ENCODE data around the gene ARPC2.

ARPC2 gene

DNA sequence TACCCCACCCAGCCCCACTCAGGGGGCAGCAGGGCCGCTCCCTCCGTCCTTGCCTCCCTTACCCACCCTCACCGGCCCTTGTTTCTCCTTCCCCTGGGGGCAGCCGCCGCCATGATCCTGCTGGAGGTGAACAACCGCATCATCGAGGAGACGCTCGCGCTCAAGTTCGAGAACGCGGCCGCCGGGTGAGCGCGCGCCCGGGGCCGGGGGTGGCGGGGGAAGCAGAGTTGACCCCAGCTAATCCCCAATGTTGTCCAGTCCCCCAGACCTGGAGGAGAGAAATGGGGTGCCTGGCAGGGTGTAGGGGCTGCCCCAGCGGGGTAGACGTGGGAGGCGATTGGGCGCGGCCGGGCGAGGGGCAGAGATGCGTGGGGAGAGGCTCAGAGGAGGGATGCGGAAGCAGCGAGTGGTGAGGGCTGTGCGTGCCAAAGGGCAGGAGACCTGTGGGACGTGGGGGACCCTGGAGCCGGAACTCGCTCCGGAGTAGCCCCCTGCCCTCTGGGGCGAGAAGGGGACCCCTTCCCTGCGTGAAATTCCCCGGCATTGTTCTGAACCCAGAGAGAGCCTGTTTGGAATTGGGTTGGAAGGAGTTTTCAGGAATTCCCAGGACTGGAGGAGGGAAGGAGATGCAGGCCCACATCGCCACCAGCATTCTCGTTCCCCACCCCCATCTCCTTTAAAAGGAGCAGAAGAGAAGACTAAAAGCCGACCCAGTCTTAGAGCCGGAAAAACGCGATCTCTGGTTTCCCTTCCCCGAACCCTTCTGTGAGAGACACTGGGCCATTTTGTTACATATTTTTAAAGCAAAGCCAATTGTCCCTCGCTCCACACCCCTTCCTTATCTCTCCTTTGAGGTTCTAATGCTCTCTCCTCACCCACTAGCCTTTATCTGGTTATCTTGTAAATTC, 625 bp downstream of the ARPC2 start:
- peak; percentile 50 for DNase-seq

DNA sequence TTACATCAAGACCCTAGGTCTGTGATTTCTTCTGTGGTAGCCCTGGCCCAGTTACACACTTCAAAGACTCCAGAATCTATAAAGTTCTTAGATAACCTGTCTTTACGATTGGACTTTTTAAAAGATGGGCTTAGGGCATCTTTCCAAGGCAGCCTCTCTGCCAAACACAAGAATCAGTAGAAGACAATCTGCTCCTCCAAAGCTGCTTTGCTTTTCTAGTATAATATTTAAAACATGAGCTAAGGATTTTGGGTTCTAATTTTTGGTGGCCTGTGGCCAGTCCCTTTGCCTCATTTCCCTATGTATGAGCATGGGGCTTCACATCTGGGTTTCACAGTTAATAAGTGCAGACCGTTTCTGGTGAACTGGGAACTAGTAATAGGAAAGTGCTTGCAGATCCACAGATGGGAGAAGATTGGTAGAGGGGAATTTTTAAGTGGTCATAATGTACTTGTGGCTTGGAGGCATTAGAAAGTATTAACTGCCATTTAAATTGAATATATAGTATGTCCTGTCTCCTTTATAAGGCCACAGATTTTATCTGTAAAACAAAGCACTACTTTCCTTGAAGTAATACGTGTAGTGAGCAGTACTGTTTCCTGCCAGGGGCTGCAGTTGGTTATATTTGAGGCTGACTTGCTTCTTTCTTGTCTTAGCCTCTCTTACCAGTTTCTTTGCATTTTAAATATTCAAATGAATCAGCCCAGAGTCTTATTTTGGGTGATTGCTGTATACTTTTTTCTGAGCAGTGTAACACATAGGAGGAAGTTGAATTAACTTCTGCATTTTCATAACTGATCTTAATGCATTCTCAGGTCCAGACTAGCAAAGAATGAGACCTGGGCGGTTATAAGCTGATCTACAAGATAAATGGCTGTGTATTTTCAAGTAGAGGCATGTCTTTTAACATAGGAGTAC, 1.5 kb downstream of the ARPC2 start:
- DNase-seq = no peak

DNA sequence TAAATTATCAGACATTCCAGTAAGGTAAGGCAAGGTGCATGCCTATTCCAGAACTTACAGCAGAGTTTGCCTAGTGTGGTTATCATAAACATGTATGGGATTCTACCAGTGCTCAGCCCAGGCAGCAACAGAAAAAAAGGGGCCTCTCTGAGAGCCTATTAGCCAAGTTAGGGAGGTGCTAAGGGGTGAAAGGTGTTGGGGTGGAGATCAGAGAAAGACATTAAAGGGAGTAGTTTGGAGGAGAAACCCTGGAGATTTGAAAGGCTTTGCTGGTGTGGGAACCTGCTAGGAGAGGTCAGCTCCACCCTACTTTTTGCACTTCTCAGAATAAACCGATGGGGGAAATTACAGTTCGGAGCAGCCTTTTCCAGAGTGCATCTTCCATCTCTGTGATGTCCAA, 2.9 kb downstream of the ARPC2 start:
- DNase-seq = no peak

- DNase-seq = no peak
Observed at GRCh38 chr2:218221000-218221399, 4.0 kb downstream of the ARPC2 start.

DNA sequence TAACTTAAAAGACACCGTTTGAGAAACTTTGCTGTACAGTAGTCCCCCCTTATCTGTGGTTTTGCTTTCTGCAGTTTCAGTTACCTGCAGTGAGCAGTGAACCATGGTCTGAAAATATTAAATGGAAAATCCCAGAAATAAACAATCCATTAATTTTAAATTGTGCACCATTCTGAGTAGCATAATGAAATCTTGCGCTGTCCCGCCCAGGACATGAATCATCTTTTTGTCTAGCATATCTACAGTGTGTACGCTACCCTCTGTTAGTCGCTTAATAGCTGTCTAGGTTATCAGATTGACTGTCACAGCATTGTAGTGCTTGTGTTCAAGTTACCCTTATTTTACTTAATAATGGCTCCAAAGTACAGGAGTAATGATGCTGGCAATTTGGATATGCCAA, 6.1 kb downstream of the ARPC2 start:
- DNase-seq = no peak

DNA sequence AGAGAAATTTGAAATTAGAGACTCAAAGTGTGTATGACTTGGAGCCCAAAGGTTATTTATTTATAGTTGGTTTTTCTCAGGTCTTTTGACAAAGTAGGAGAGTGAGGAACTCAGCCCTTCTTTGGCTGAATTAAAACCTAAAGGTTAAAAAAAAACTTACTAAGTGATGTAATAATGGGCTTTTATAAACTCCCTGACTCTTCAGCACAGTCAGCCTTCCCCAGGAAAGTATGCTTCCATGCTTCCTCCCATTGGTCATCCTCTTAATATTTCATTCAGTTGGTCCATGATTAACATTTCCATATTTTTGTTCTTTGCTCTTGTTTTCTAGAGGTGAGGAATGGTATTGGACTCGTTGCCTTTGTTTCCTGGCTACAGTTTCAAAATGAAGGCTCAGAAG, 7.2 kb downstream of the ARPC2 start:
- no peak for DNase-seq

DNA sequence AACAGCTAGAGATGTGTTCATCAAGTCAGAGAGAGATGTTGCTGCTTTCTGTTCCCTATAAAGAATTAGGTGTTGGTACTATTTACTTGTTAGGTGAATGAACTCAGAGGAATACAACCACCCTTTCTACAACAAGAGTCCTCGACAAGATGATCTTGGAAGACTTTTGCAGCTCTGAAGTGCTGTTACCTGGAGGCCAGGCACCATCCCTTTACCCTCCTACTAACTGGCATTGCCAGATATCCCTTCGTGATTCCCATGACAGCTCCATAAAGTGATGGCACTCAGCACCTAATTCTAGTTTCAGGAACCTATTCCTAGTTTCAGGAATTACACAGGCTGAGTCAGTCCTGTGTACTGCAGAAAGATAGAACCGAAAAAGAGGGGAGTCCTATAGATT, 9.9 kb downstream of the ARPC2 start:
- no peak for DNase-seq

- no peak for DNase-seq
Observed at GRCh38 chr2:218228366-218229090, 11.5 kb downstream of the ARPC2 start.

DNA sequence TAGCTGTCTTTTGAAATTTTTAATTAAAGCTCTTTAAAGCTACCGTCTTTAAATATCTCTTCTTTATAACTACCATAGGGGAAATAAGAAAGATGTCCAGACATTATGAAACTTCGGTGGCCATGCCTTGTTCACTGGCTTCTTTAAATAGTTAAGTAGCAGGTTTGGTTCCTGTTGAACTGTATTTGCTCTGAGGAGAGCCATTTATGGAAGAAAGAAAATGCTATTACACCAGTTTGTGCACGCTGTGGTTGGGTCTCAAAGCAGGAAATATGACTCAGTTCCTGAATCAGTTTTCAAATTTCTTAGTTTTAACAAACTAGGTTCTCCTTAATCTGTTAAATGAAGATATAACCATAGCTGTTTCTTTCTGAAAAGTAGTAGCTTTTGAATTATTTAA, 12.2 kb downstream of the ARPC2 start:
- no peak for DNase-seq

GRCh38 chr2:218229851-218230250, 12.9 kb downstream of the ARPC2 start:
- no peak for DNase-seq

DNA sequence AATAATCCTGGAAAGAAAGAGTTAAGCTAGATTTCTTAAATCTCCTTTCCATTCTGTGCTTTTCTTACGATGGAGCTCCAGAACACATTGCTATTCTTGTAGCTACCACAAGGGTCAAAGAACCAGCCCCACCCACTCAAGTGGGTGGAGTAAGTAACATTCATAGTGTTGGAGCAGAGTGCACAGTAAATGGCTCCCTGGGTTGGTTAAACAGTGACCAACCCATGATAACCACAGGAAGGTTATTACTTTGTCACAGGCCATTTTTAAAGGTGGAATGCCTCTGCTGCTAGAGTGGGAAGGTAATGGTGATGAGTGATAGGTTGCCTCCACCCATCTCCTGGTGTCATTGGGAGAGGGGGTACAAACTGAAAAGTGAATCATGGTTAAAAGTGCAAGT, 13.9 kb downstream of the ARPC2 start:
- no peak for DNase-seq

GRCh38 chr2:218233543-218233942, 16.6 kb downstream of the ARPC2 start:
- no peak for DNase-seq

GRCh38 chr2:218234521-218234920, 17.5 kb downstream of the ARPC2 start:
- DNase-seq = no peak

DNA sequence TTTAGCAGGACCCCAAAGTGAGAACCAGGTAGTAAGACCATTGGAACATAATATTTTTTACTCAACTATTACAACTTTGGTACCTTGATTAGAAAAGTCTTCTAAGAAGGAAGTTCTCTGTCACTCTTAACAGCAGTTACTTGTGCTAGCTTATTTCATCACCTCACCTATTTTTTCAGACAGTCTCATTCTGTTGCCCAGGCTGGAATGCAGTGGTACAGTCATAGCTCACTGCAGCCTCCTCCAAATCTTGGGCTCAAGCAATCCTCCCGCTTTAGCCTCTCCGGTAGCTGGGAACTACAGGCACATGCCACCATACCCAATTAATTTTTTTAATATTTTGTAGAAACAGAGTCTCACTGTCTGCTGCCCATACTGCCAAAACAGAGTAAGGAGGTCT, 18.0 kb downstream of the ARPC2 start:
- no peak for DNase-seq

DNA sequence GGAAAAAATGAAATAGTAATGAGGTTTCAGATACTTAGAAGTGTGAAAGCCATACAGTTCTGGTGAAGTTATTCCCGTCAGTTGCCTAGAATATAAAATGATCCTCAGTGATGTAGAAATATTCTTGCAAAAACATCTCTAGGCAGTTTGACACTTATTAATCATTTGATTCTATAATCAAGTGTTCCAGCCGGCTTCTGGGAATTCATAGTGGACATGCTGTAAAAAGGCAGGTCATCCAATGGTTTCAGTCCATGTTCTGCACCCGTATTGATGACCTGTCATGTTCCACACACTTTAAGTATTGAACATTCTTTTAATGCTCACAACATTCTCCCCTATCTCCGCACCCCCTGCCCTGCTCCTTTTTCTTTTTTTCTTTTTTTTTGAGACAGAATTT, 19.8 kb downstream of the ARPC2 start:
- no peak for DNase-seq

DNA sequence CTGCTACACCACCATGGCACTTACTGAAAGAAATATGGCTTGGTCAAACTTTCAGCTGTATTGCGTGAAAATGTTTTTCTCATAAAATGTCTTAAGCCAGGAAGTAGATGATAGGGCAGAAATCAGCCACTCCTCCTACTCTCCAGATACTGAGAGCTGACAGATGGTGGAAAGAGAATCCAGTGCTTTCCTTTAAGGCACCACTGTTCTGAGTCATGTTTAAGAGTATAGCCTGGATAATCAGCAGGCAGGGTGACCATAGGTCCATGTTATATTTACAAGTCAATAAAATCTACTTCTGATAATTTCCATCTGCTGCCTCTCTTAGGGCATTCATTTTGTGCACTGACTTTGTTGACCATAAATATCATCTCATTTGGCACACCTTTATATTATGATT, 21.9 kb downstream of the ARPC2 start:
- no peak for DNase-seq

DNA sequence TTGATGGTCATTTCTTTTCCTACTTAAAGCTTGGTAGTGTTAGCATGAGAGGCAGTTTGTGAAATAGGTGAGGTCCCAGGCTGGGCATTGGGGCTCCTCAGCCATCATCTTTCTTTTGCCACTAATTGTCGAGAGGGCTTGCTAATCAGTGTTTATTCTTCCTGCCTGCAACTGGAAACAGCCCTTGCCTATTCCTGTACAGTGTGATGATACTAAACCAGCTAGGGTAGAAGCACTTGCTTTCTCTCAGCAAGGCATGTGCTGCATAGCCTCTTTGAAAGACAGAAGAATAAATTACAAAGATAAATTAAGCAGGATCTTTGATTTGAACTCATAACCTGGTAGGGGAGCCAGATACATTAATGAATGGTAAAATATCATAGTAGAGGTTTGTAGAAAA, 27.2 kb downstream of the ARPC2 start:
- no peak for DNase-seq

GRCh38 chr2:218244665-218245064, 27.7 kb downstream of the ARPC2 start:
- DNase-seq = no peak

GRCh38 chr2:218245214-218245613, 28.2 kb downstream of the ARPC2 start:
- no peak for DNase-seq

DNA sequence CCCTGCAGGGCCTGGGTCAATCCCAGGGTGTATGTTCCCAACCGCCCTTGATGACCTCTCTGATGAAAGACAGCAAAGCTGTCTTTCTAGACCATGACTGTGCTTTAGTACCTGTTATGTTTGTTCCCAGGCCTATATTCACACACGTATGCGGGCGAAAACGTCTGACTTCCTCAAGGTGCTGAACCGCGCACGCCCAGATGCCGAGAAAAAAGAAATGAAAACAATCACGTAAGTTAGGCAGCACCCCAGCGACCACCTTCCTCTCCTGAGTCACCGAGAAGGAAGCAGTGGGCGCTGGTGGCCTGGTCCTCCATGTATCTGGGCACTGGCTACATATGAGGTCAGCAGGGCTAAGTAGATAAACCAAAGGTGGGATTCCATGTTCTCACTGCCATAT, 32.7 kb downstream of the ARPC2 start:
- no peak for DNase-seq

DNA sequence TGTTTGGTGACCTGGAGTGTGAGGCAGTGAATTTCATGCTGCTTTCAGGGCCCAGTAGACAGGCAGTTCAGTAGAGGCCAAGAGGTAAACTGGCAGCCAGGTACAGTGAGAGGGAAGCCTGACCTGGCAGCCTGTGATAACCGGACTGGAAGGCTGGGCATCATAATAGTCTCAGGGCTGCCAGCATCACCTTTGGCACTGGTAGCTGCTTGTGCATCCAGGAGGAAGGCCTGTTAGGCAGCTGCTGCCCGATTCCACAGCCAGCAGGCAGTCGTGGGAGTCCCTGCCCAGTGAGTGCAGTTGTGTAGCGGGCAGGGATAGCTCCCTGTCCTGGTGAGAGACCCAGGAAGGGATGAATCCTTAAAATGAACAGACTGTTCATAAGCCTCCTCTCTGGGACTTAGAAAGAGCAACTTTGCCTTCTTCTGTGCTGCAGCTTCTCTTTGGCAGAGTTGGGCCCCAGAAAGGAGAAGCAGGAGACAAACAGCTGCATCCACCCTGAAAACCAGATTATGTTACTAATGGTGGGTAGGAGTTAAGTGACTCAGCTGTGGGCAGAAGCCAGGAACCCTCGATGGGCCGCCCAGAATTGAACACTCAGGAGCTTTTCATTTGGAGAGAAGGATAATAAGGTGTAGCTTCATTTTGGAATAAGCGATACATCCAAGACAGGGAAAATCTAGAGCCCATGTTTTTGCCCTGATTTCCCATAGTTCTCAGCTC, 35.7 kb downstream of the ARPC2 start:
- no peak for DNase-seq

GRCh38 chr2:218253232-218253625, 36.2 kb downstream of the ARPC2 start:
- no peak for DNase-seq

GRCh38 chr2:218255446-218255845, 38.5 kb downstream of the ARPC2 start:
- no peak for DNase-seq

All from effector CD8-positive, alpha-beta T cell (primary cell).